NOMO-1 (cell line): ENCODE results near the gene PRAMEF12.
A peak's percentile ranks its signal among the peaks of the same experiment; 100 is the strongest.
"Not testable (repeated sequence)": the region's sequence is repeated elsewhere in the genome, so short reads cannot be mapped to it uniquely, and the experiment has no call there.

Source experiments
- DNase-seq, 2 experiments: peaks; one replicate each; lab custom pipeline; 2025; ENCODE audit not compliant: unreplicated experiment in 2 of 2; lab: John Stamatoyannopoulos, UW

Gene PRAMEF12

GRCh38 chr1:12769976-12770505 is 3.5 kb upstream of the PRAMEF12 start:
- DNase-seq: no peak

DNA sequence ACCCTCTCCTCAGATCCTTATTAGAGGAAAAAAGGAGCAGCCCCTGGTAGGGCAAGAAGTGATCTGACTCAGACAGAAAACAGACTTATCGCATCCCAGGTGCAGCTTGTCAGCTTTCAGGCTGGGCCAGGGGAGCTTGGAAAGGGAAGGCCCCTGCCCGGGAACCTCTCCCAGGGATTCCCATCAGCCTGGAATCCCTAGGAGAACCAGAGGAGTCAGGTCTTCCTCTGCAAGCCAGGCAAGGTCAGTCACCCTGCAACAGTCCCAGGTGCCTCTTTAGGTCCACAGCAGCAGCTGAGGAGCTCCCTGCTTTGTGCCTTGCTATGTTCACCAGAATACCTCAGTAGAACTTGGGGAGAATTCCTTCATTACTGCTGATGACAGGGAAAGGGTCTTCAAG is 2.9 kb upstream of the PRAMEF12 start:
- no peak for DNase-seq

- no peak for DNase-seq
Observed at GRCh38 chr1:12771186-12771585, 2.4 kb upstream of the PRAMEF12 start.

DNA sequence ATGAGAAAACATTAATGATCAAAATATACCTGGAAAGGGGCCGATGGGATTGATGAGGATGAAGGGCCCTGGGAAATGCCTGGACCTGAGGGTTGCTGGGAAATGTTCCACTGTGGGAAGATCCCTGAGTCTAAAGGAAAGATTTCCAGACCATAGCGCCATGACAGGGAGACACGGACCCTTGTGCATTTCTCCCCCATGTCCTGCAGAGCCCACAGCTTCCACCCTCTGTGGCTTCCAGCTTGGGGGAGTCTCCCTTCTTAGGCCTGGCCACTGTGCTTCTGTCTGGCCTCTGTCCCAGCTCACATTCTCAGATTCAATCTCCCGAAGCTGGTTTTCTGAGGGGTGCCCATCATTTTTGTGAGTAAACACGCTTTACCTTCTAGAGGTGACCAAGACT is 1.0 kb upstream of the PRAMEF12 start:
- no peak for DNase-seq

- DNase-seq: no peak
Observed at GRCh38 chr1:12774801-12775345, 1.3 kb downstream of the PRAMEF12 start.

DNA sequence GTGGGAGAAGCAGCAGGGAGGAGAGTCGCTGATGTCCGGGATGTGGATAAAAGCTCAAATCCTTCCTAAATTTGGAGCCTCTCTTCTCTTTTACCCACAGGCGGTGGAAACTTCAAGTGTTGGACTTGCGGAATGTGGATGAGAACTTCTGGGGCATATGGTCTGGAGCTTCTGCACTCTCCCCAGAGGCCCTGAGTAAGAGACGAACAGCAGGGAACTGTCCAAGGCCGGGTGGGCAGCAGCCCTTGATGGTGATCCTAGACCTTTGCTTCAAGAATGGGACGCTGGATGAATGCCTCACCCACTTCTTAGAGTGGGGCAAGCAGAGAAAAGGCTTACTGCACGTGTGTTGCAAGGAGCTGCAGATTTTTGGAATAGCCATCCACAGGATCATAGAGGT is 1.9 kb downstream of the PRAMEF12 start:
- no peak for DNase-seq

- no peak for DNase-seq
Observed at GRCh38 chr1:12776801-12777557, 3.4 kb downstream of the PRAMEF12 start.

GRCh38 chr1:12778061-12778460 is 4.5 kb downstream of the PRAMEF12 start:
- no peak for DNase-seq

DNA sequence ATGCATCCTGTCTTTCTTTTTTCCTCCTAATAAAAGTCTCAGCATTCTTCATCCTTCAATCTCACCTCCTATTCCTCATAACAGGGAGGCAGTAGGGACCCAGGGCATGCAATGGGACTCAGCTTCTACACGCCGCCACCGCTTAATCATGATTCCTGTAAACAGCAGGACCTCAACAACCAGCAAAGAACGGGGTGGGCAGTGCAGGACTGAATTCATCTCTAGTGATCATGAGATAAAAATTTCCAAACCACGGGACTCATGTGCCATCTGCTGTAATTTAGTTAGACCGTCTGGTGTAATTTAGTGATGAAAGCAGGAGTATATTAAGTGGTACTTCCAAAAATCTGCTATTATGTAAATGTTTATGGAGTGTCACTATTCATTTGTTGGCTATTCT is 5.4 kb downstream of the PRAMEF12 start:
- no peak for DNase-seq

DNA sequence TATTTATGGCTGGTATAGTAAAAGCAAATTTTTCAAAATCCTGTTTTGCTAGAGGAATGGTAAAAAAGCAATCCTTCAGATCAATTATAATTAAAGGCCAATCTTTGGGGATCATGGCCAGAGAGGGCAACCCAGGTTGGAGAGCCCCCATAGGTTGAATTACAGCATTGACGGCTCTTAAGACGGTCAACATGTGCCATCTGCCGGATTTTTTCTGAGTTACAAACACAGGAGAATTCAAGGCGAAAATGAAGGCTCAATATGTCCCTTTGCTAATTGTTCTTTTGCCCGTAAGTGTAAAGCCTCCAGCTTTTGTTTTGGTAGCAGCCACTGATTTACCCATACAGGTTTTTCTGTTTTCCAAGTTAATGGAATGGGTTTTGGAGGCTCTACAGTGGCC is 8.0 kb downstream of the PRAMEF12 start:
- DNase-seq: not testable (repeated sequence)

DNA sequence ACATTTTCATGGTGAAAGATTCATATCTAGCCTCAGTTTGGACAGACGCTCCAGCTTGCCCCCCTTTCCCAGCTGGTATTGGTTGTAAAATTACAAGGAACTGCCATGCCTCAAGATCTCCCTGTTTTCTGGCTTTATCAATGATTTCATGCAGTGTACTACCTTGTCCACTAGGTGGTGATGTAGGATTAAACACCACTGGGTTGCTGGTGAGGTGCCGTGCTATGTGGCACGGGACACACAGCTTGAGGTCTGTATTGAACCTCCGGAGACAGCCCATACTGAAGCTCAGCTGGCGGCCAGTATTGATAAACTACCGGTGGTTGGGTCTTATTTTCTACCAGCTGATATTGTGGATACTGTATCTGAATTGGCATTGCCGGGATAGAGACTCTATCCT is 10.2 kb downstream of the PRAMEF12 start:
- peak in 1 of 2 experiments; percentile 5 for DNase-seq

DNA sequence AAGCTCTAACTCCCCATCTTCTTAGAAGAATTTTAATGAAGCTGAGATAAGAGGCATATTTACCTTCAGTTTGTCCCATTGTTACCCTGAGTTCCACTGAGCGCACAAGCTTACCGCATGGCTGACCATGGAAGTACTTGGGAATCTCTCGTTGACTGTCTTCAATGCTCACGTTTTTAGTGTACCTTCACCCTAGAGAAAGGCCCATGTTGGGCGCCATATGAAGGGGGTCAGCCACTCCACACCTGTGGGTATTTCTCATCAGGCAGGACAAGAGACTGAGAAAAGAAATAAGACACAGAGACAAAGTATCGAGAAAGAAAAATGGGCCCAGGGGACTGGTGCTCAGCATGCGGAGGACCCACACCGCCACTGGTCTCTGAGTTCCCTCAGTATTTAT is 11.2 kb downstream of the PRAMEF12 start:
- not testable (repeated sequence) for DNase-seq

DNA sequence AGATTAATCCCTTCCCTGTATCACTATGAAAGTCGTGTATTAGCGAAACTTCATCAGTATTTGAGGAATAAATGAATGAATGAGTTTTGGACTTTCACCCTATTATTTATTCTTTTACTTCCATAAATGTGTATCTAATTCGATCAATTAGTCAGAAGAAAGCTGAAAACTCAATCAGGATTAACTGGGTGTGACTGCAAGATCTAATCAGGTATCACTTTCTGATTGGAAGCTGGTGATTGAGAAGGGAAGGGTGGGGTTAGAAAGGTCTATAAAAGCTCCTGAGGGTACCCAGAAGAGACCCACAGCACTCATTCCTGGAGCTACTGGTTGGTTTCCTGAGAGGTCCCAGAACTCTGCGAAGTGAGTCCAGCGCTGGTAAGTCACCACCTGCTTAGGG is 17.6 kb downstream of the PRAMEF12 start, which contains the start of gene PRAMEF1:
Gene PRAMEF1, plus strand, starts transcription at position 301 of the 400 bp plus-strand sequence. CDS start 1,831 bp downstream, outside the sequence.
- DNase-seq: not testable (repeated sequence)

DNA sequence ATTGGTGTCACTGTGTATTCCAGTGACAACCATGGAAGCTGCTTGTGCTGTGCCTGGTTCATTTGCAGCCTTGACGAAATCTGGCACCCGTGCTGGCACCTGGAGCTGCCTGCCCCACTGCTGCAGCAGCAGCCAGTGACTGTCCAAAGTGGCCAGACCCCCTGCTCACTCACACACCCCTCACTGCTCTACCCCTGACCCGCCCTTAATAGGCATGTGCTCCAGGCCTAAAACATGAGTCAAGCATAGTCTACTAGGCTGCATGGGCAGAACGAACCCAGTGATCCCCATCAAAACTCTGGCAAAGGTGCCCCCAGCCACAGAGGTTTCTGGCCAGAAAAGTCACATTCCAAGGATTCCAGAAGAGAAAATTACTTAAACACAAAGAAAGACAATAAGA is 25.4 kb downstream of the PRAMEF12 start:
- DNase-seq: no peak

GRCh38 chr1:12799730-12800129 is 26.2 kb downstream of the PRAMEF12 start:
- DNase-seq: peak in 1 of 2 experiments; percentile 1

DNA sequence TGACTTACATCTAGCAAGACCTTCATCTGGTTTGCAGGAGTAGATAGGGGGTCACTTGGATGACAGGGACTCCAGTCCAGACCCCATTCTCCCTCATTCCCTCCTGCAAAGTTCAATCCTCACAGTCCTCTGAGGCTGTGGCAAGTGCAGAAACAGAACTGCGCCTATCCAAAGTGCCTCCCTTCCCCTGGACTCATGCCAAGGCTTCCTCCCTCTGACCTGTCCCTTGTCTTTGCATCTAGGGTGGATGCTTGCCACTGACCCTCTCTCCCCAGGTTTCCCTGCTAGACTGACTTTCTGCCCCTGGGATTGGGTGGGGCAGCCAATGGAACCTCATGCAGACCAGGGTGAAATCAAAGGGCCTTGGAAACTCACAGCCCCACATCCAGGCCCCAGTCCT is 36.4 kb downstream of the PRAMEF12 start:
- DNase-seq: no peak

DNA sequence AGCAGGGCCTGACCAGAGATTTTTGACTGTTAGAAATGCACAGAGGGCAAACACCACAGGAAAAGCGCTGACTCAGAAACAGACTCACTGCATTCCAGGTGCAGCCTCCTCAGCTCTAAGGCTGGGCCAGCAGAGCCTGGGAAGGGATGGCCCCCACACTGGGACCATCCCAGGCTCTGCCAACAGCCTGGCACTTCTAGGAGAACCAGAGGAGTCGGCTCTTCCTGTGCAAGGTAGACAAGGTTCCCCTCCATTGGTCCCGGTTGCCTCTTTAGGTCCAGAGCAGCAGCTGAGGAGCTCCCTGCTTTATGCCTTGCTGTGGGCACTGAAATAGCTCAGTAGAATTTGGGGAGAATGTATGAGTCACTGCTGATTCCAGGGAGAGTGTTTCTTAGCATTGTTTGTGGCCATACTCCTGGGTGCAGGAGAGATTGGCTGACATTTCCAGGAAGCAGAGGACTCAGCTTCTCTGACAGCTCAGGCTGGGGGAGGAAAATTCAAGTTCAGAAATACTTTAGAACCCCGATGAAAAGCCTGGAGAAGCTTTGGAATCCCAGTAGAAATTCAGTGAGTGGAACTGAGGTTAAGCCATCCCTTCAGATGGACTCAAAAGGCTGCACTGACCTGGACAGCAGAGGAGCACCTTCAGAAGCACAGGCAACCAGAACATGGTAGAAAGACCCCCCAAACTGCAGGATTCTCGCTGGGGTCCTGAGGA is 37.3 kb downstream of the PRAMEF12 start:
- no peak for DNase-seq

GRCh38 chr1:12811409-12811784 is 37.9 kb downstream of the PRAMEF12 start:
- no peak for DNase-seq

DNA sequence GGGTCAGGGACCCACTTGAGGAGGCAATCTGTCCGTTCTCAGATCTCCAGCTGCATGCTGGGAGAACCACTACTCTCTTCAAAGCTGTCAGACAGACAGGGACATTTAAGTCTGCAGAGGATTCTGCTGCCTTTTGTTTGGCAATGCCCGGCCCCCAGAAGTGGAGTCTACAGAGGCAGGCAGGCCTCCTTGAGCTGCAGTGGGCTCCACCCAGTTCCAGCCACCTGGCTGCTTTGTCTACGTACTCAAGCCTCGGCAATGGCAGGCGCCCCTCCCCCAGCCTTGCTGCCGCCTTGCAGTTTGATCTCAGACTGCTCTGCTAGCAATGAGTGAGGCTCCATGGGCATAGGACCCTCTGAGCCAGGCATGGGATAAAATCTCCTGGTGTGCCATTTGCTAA is 45.5 kb downstream of the PRAMEF12 start:
- not testable (repeated sequence) for DNase-seq
